SHP77 (cell line): Measurements from ENCODE around the gene LAMC2.

Experiments
- DNase-seq, 2 experiments: peaks; one replicate each; lab custom pipeline; 2025; lab: John Stamatoyannopoulos, UW

The LAMC2 gene

GRCh38 chr1:183287191-183287675 lies 101.2 kb downstream of the LAMC2 start:
- DNase-seq = peak; percentile 13 to 63

- DNase-seq = no peak
Observed at GRCh38 chr1:183288583-183288982, 102.5 kb downstream of the LAMC2 start.

GRCh38 chr1:183289051-183289496 lies 103.0 kb downstream of the LAMC2 start:
- DNase-seq = no peak

DNA sequence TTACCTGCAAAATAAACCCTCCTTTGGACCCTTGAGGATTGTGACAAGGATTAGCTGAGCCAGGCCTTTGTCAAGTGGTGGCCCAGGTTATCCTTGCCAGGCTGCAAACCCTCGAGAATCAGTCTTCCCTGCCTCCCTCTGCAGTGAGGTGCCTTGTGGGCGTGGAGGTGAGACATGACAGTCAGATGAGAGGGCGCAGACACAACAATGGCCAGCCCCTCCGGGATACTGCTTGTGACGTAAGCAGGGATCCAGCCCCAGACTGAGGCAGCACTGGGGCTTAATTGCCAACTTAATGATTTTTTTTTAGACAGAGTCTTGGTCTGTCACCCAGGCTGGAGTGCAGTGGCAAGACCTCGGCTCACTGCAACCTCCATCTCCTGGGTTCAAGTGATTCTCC lies 104.6 kb downstream of the LAMC2 start:
- DNase-seq = no peak

- no peak for DNase-seq
Observed at GRCh38 chr1:183291216-183291762, 105.2 kb downstream of the LAMC2 start.

DNA sequence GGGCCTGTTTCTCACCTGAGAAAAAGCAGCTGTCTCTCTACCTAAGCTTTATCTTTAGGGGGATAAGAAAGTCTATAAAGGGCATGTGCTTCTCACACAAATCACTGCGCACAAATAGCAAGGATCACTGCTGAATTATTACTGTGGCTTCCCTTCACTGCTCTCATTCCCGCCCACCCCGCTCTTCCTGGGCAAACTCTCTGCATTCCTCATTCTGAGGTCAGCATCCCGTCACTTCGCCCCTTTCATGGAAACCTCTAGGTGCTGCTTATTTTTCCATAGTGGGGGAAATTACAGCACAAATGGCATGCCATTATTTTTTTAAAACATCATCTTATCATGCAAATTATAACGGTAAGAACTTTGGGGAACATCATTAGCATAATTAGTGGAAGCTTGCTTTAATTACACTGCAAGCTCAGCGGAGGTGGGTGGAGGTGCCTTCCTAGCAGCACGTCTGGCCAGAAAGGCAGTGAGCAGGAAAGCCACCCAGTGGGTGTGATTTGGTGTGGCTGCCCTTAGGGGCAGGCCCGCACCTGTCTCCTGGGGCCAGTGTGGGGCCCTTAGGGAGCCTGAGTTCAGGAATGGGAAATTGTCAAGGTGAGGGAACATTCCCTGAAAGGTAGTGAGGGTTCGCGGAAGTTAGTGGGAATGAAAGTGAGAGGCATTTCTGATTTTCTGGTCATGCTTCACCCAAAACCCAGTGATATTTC lies 105.9 kb downstream of the LAMC2 start:
- DNase-seq = no peak

DNA sequence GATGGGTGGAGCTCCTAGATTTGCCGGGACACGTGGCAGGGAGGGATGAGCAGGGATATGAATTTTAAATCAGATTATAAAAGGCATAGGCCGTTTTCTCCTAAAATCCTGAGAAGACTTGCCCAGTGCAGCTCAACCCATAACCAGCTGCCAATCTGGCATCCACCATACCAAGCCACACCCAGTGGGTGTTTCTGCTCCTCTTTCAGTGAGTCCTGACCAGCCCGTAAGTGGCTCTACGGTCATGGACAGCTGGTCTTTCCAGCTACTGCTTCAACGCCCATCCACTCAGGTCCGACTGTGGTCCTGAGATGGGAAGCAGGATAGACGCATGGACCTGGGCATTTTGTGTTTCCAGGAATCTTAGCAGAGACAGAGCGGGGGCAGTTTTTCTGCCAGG lies 107.2 kb downstream of the LAMC2 start:
- no peak for DNase-seq

DNA sequence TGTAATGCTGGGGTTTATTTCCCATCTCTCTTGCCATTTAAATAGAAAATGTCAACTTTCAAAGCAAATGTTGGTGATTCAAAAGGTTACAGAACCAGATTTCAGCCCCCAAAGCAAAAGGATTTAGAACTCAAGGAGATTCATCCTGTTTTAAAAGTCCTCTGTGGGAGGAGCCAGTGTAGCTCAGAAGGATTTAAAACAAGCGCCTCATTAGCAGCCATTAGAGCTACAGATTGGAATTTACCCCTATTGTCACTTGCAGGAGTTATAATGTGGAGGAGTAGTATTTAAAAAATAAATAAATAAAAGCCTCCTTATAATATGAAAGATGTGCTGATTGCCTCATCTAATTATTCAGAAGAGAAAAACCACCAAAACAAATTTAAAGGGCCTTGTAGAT lies 107.8 kb downstream of the LAMC2 start:
- DNase-seq = no peak
